ENCODE results near the gene DRC3. TPM values are rescaled to one million over a fixed set of nuclear protein-coding genes. Genes with fewer than 3 reads are reported as not detected.
"Not testable (repeated sequence)": the region's sequence is repeated elsewhere in the genome, so short reads cannot be mapped to it uniquely, and the experiment has no call there.

Gene DRC3
- total RNA-seq, 1 donor from 2014 or later = 0.82 TPM

DNA sequence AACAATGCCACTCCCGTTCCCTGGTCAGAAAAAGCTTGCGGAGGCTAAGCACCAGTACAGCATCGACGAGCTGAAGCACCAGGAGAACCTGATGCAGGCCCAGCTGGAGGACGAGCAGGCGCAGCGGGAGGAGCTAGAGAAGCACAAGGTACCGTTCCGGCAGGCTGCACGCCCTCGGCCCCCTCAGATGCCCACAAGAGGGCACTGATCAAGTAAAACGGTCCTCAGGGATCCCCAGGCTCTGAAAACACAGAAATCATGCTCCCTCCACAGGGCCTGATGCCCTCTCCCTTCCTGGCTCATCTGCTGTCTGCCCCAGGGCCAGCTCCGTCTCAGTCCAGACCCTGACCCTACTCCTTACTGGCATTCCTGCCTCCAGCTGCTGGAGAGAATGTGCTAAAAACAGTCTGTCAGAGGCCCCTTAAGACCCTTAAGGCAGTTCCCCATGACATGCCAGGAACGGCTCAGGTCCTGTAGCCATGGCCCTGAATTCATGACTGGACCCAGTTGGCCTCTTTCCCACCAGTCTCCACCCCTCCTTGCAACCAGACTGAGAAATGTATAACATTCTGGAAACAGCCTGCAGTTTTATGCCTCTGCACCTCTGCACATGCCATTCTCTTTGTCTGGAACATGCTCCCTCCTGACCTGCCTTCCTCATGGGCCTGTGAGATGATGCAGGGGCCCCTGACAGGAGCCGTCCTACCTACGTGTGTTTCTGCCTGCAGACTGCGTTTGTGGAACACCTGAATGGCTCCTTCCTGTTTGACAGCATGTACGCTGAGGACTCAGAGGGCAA, 21.8 kb downstream of the DRC3 start:
- peak; percentile 51 for DNase-seq

DNA sequence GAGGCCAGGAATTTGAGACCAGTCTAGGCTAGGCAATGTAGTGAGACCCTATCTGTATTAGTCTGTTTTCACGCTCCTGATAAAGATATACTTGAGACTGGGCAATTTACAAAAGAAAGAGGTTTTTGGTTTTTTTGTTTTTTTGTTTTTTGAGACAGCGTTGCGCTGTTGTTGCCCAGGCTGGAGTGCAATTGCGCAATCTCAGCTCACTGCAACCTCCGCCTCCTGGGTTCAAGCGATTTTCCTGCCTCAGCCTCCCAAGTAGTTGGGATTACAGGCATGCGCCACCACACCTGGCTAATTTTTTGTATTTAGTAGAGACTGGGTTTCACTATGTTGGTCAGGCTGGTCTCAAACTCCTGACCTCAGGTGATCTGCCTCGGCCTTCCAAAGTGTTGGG, 23.2 kb downstream of the DRC3 start:
- DNase-seq = not testable (repeated sequence)

DNA sequence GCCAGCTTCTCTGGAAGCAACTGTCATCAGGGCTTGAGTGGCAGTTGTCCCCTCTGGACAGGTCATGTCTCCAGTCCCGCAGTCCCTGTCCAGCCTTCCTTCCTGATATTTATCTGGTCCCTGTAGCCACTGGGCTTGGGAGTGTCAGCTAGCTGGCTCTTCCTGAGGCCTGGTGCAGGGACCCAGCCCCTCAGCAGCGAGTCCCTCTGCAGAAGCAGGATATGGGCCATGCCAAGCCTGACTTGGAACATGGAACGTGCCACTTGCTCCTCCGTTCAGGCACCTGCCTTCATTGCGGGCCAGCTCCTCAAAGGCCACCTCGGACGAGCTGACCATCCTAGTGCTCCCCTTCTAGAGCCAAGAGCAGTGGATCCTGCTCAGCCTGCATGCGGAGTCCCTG, 26.3 kb downstream of the DRC3 start:
- no peak for DNase-seq

DNA sequence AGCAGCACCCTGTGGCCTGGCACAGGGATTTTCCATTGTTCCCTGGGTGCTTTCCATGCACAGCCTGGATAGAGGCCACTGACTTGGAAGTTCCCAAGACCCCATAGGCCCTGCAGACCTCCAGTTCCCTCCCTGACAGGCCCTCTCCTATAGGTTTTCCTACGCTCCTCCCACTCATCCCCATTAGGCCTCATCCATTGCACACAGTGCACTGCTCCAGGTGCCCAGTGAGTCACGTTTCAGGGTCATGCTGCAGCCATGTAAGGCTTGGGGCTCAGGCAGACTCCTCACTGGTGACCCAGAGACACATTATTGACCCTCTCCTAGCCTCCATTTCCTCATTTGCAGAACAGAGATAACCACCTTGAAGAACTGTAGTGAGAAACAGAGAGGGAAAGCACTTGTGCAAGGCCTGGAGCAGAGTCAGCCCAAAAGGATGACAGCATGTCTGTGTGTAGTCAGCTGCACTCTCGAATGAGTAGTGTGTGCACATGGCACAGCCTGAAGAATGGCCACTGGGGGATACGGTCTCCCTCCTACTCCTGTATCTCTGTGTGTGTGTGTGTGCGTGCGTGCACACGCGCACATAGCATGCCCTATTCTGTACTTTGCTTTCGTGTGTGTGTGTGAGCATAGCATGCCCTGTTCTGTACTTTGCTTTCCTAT, 26.8 kb downstream of the DRC3 start:
- no peak for DNase-seq

DNA sequence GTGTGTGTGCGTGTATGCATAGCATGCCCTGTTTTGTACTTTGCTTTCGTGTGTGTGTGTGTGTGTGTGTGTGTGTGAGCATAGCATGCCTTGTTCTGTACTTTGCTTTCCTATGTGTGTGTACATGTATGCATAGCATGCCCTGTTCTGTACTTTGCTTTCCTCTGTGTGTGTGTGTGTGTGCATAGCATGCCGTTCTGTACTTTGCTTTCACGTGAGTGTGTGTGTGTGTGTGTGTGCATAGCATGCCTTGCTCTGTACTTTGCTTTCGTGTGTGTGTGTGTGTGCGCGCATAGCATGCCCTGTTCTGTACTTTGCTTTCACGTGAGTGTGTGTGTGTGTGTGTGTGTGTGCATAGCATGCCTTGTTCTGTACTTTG, 27.4 kb downstream of the DRC3 start:
- DNase-seq = no peak

DNA sequence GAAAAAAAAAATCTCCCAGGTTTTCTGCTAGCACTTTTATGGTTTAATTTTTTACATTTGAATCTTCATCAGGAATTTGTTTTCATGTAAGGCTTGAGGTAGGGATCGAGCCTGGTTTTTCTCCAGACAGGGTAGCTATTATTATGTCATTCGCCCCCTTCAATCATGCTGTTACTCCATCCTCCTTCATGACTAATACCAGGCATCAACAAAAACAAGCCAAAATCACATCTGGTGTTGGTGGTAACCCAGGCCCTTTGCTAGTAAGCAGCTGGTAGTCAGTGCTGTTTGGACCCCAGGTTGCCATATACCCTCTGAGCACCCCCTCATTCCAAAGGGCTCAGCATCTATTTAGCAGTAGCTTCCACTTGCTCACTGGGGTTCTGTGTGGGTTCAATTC, 29.5 kb downstream of the DRC3 start:
- DNase-seq = no peak

DNA sequence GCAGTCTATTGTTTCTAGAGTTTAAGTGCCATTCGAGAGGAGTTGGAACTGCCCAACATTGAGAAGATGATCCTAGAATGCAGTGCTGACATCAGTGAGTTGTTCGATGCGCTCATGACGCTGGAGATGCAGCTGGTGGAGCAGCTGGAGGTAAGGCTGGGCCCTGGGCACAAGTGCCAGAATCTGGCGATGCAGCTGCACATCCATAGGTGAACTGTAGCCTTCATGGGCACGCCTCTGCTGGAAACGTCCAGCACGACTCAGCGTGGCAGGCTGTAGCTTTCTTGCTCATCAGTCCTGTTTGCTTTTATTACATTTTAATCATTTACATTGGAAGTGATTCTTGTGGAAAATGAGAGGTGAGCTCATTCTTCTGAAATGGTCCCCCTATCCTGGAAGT, 31.7 kb downstream of the DRC3 start:
- DNase-seq = peak; percentile 74

DNA sequence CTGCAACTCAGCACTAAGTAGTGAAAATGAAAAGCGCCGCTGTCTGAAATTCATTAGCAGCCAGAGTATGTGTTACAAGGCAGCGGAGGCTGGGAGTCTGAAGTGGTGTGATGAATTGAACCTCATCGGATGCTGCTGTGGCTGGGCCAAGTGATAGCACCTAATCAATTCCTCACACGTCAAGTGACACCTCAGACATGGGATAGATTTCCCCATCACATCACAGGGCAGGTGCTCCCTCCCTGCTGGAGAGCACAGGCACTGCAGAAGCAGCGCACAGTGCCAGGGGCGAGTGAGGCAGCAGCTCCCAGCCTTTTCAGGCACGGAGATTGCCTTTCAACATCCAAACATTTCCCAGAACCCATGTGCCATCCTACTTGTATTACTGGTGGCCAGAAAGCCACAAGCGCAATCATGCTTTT, 32.2 kb downstream of the DRC3 start:
- no peak for DNase-seq

DNA sequence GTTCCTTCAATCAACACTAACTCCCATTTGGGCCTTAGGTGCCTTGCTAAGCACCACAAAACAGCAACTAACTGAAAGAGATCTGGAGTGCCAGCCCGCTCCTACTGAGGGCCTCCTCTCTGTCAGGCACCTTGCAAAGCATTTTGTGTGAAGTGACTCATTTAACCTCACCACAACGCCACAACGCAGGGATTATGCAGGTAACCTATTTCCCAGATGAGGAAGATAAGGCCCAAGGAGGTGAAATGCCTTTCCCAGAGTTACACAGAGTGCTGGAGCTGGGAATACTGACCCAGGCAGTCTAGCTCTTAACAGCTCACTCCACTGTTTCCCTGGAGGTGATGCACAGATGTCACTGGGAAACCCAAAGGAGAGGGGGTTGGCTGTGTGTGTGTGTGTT, 32.8 kb downstream of the DRC3 start:
- DNase-seq = no peak

DNA sequence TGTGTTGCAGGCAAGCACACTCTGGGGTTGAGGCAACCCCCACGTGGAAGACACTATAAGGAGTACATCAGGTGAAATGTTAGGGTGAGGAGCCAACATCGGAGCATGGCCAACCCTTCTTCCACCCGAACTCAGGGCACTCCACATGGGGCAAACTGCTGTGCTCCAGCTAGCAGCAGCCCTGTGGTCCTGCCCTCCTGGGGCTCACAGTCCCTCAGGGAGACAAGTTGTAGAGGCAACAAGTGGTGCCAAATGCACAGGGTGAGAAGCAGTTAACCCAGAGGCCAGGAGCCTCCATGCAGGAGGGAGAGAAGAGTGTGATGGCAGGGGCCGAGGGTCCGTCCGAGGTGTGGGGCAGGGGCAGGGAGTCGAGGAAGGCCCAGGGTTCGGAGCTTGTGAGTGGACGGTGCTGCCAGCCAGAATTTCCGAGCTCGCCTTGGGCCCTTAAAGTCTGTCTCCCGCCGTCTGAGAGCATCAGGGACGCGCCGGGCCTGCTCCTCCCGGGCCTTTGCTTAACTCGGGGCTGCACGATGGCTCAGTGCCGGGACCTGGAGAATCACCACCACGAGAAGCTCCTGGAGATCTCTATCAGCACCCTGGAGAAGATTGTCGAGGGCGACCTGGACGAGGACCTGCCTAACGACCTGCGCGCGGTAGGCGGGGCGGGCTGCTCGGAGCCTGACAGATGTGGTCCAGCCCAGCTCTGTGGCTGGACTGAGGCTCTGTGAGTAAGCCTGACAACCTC, 34.0 kb downstream of the DRC3 start:
- no peak for DNase-seq

DNA sequence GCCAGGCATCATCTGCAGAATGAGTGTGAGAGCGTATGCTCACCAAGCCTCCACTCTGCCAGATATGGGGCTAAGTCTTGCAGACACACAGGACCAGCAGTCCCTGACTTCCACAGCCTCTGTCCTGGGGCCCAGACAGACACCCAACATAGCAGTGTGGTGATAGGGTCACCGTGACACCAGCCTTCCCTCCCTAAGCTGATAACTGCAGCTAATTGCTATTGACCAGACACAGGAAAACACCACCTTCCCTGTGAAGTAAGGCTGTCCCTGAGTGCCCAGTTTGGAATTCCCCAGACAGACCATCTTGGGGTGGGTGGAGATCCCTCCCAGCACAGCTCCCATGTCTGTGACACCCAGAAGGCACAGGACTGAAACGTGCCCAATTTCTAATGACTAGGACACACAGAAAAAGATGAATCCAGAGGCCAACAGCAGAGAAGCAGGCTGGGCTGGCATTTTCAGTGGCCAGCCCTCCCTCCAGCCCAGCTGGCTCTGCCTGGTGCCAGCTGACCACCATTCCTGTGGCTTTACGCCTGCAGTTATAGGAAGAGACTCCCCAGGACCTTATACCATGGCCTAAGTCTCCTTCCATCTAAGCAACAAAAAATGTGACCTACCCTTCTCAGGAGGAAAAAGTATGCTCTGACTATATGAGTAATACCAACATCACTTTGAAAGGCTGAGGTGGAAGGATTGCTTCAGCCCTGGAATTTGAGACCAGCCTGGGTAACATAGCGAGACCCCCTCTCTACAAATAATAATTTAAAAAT, 36.0 kb downstream of the DRC3 start:
- DNase-seq = no peak

DNA sequence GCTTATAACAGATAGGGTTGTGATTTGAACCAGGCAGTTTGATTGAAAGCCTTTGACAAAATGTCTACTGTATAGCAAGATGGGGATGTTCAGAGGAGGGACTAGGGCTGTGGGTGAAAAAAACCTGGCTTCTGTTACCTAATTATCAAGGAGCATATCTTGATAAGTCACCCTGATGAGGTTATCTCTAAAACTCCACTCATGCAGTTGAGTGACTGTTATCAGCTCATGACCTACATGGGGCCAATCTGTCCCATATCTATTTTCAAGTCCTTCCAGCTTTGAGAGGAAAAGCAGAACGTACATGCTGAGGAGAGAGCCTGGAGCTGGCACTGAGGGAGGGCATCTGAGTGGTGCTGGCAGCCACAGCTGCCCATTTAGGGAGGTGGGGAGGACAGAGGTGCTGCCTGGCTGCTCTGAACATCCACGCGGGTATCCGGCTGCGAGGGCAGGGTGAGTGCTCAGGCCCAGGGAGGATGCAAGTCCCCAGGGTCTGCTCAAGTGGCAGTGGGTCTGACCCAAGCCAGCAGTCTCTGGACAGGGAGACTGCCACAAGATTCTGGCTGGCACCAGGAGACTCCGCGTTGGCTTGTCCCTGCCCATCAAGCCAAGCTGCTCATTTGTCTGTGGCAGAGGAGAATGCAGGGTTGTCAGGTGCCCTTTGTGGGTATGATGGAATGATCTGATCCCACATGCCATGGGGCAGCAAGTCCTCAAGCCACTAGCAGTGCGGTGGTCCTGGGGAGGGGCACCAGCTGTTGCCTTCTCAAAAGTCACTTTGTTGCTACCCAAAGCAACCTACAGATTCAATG, 37.2 kb downstream of the DRC3 start:
- DNase-seq = no peak

DNA sequence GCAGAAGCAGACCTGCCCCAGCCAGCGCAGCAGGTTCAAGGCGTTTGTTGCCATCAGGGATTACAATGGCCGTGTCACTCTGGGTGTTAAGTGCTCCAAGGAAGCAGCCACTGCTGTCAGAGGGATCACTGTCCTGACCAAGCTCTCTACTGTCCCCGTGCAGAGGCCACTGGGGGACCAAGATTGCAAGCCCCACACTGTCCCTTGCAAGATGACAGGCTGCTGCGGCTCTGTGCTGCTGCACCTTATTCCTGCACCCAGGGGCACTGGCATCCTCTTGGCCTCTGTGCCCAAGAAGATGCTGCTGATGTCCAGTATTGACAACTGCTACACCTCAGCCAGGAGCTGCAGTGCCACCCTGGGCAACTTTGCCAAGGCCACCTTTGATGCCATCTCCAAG, 38.6 kb downstream of the DRC3 start:
- DNase-seq = no peak

DNA sequence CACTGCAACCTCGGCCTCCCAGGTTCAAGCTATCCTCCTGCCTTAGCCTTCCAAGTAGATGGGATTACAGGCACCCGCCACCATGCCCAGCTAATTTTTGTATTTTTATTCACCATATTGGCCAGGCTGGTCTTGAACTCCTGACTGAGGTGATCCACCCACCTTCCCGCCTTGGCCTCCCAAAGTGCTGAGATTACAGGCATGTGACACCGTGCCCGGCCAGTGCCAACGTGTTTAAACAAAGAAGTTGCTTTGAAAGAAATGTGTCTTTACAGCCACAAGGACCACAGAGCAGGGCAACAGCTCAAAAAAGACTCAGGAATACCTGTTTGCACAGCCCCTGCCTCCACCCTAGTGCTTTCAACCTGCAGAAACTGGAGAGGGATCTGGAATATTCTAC, 41.3 kb downstream of the DRC3 start:
- DNase-seq = no peak

DNA sequence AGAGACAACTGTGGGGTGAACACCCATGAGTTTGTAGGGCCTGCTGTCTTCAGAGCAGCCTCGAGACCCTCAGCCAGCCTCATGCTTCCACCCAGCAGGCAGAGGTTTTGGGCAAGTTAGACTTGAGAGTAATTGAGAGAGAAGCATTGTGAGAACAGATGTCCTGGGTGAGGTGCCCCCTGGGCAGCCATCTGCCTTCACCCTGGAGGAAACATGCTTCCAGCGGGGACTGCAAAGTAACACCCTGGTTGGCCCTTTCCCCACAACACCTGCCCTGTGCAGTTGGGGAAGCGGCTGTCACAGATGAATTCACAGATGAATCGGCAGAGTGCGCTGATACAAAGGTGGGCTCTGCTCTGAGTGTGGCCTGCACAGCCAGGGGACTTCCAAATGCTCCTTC, 42.9 kb downstream of the DRC3 start:
- no peak for DNase-seq

DNA sequence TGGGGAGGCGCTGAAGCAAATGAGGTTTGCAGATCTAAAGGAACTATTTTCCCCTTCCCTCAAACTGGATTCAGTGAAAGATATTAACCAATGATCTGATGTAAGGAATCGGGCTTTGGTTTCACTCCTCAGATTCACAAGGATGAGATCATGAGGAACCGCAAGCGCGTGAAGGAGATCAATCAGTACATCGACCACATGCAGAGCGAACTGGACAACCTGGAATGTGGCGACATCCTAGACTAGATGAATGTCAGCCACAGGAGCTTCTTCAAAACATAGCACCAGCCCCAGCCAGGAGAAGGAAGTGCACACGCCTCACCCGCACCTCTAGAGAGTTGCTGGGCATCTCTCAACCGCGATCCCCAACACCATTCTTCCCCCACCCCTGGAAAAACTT, 43.8 kb downstream of the DRC3 start:
- no peak for DNase-seq

DNA sequence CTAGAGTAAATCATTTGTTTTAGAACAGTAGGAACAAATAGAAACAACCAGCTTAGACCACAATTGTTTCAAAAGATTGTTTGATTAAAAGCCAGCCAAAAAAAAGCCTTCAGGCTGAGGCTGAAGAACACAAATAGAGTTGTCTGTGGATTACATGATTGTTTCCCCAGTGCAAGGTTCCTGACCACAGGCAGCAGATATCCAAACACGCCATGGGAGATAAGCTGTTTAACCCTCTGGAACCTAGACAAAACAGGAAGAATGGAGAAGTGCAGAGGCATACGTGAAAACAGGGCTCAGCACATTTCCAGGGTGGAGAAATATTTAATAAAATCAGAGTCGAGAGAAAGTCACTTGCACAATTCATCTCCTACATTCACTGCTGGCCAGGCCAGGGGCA, 45.3 kb downstream of the DRC3 start:
- DNase-seq = no peak

DNA sequence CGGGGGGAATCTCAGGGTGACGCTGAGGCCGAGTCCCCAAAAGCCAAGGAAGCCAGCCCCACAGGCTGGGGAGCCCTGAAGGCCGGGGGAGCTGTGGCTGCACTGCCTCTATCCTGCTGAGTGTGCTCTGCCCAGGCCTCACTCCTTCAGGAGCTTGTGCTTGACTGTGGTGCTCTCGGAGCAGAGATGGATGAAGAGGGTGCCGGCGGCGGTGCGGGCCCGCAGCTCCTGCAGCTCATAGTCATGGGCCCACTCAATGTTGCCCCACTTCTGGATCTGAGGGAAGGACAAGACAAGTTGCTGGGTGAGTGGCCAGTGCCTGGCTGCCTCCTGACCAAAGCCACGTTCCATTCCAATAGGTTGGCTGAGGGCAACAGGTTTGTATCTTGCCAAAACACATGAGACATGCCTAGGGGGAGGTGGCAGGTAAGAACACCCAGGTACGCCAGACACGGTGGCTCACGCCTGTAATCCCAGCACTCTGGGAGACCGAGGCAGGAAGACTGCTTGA, 45.8 kb downstream of the DRC3 start:
- no peak for DNase-seq

DNA sequence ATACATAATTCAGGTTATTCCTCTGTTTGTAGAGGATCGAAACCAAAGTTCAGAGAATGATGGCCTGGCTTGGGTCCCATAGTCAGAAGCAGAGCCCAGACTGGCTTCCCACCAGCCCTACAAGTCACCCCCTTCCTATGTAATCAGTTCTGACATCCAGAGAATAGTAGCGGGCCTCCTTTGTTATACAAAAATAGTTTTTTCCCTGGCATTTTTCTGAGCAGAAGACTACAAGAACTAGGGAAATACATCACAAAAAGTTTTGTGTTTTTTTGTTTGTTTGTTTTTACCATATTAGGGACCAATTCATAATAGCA, 47.1 kb downstream of the DRC3 start:
- no peak for DNase-seq

DNA sequence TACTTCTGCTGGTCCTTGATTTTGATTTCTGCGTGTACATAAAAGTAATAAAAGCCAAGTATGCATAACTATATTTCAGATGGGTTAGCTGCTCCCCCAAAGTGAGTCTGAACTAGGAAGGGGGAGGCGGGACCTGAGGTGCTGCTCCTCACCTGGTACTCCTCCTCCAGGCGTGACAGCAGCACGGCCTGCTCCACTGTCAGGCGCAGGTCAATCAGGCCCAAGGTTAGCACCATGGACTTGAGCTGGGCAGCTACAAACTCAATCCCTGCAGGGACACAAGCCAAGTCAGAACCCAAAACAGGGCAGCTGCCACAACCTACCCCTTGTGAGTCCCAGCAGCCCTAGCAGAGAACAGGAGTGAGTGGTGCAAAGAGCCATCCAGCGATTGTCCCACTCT, 48.3 kb downstream of the DRC3 start:
- DNase-seq = no peak

DNA sequence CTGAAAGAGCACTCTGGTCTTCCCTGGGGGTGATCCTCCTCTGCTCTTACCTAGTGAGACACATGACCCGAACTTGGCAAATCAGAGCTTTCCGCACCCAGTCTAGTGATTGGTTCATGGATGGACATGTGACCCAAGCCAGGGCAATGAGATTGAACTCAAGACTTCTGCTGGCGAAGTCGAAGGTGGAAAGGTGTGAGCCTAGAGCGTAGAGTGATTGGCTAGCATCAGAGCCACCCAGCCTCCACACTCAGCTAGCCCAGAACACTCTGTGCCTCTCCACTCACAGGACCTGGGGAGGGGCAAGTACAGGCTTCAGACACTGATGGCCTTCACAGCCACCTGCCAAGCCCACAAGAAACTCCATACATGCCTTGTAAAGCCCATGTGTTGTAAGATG, 48.7 kb downstream of the DRC3 start:
- DNase-seq = no peak

Data from tongue (tissue), 2 donors.